Stimulated activated CD8-positive, alpha-beta memory T cell treated with anti-CD3 and anti-CD28 coated beads, Interleukin-4, amount 100 ng/mL, for 1 hour (primary cell): ENCODE results near the gene ZDHHC7.
"Not testable (repeated sequence)": the region's sequence is repeated elsewhere in the genome, so short reads cannot be mapped to it uniquely, and the experiment has no call there.

Source experiments
- DNase-seq, 2 donors: peaks; one replicate each; pipeline ENCODE4 v3.0.0-alpha.2; 2020; ENCODE audit warnings: low read depth in 2 of 2, low spot score in 1 of 2

ZDHHC7 gene

GRCh38 chr16:85042606-85043005 is 31.3 kb upstream of the ZDHHC7 start:
- no peak for DNase-seq

- DNase-seq, result no peak
Observed at GRCh38 chr16:85042167-85042526, 30.8 kb upstream of the ZDHHC7 start.

- no peak for DNase-seq
Observed at GRCh38 chr16:85041219-85042166, 30.2 kb upstream of the ZDHHC7 start.

- no peak for DNase-seq
Observed at GRCh38 chr16:85040685-85041084, 29.4 kb upstream of the ZDHHC7 start.

GRCh38 chr16:85037721-85038120 is 26.4 kb upstream of the ZDHHC7 start:
- no peak for DNase-seq

- DNase-seq, result no peak
Observed at GRCh38 chr16:85037050-85037410, 25.7 kb upstream of the ZDHHC7 start.

- DNase-seq, result no peak
Observed at GRCh38 chr16:85036236-85037049, 25.1 kb upstream of the ZDHHC7 start.

- no peak for DNase-seq
Observed at GRCh38 chr16:85034591-85035433, 23.5 kb upstream of the ZDHHC7 start.

- DNase-seq, result no peak
Observed at GRCh38 chr16:85033171-85033570, 21.8 kb upstream of the ZDHHC7 start.

- DNase-seq, result not testable (repeated sequence)
Observed at GRCh38 chr16:85032187-85032586, 20.9 kb upstream of the ZDHHC7 start.

GRCh38 chr16:85031451-85031850 is 20.1 kb upstream of the ZDHHC7 start:
- no peak for DNase-seq

- DNase-seq, result no peak
Observed at GRCh38 chr16:85029981-85030401, 18.7 kb upstream of the ZDHHC7 start.

GRCh38 chr16:85029408-85029784 is 18.1 kb upstream of the ZDHHC7 start:
- peak in 1 of 2 donors; percentile 29 for DNase-seq

- DNase-seq, result peak; percentile 44 to 49
Observed at GRCh38 chr16:85028685-85029407, 17.5 kb upstream of the ZDHHC7 start.

- no peak for DNase-seq
Observed at GRCh38 chr16:85027958-85028684, 16.8 kb upstream of the ZDHHC7 start.

- DNase-seq, result peak; percentile 91 to 94
Observed at GRCh38 chr16:85027349-85027957, 16.1 kb upstream of the ZDHHC7 start, which contains the start of gene KIAA0513. Gene KIAA0513, plus strand, starts transcription at chr16:85027795. Its CDS starts 39,277 bp downstream, at chr16:85067072.

- no peak for DNase-seq
Observed at GRCh38 chr16:85026703-85027102, 15.4 kb upstream of the ZDHHC7 start.

GRCh38 chr16:85025781-85026653 is 14.7 kb upstream of the ZDHHC7 start:
- DNase-seq, result no peak
